Breast epithelium (tissue), 3 donors: ENCODE results near the gene SLC39A11.

Source experiments
- CTCF ChIP-seq, 3 donors: fragments of 450-650 bp; IDR thresholded peaks; one replicate each; pipeline ENCODE4 v1.5.1; 2016 to 2017; ENCODE audit warnings: antibody characterized with exemption in 3 of 3, mild to moderate bottlenecking in 3 of 3, moderate library complexity in 3 of 3
- POLR2A ChIP-seq: fragments of 450-650 bp; IDR thresholded peaks from one replicate; pipeline ENCODE4 v1.6.1; 2016; ENCODE audit warnings: antibody characterized with exemption, mild to moderate bottlenecking, moderate library complexity

GRCh38 chr17:73007407-73007806 lies 85.1 kb downstream of the SLC39A11 start:
- no peak for TF ChIP-seq POLR2A
- no peak for TF ChIP-seq CTCF (IDR thresholded peaks at IDR 0.05)
